HepG2 (cell line): Measurements from ENCODE around the gene LRRC8E. TPM values are rescaled to one million over a fixed set of nuclear protein-coding genes. Genes with fewer than 3 reads are reported as not detected.

Source experiments
- CEBPB ChIP-seq: IDR thresholded peaks from 2 replicates; pipeline ENCODE4 v1.6.1; 2011; ENCODE audit warnings: low read depth, low read length, improper control_type of control experiment, borderline replicate concordance
- CTCF ChIP-seq: sonication (generic); formaldehyde crosslinking; IDR thresholded peaks from 2 replicates; pipeline ENCODE4 v1.5.0; 2020; ENCODE audit warnings: mild to moderate bottlenecking, missing genetic modification reagents, moderate library complexity
- HNF4A ChIP-seq: sonication (generic); formaldehyde crosslinking; IDR thresholded peaks from 2 replicates; pipeline ENCODE4 v1.4.0; 2020; ENCODE audit warnings: missing genetic modification reagents
- RFX3 ChIP-seq: IDR thresholded peaks from 2 replicates; pipeline ENCODE4 v1.6.1; 2016; ENCODE audit warnings: missing biosample characterization, missing genetic modification reagents
- SP2 ChIP-seq: sonication (generic); formaldehyde crosslinking; IDR thresholded peaks from 2 replicates; pipeline ENCODE4 v1.5.1; 2020; ENCODE audit warnings: mild to moderate bottlenecking, missing genetic modification reagents
- ZNF431 ChIP-seq: sonication (generic); formaldehyde crosslinking; IDR thresholded peaks from 2 replicates; pipeline ENCODE4 v1.9.0; 2022; ENCODE audit warnings: missing genetic modification reagents, low read depth, mild to moderate bottlenecking, borderline replicate concordance
- ZNF503 ChIP-seq: sonication (generic); formaldehyde crosslinking; IDR thresholded peaks from 2 replicates; pipeline ENCODE4 v1.4.0; 2020; ENCODE audit warnings: missing genetic modification reagents
- ZNF687 ChIP-seq: sonication (generic); formaldehyde crosslinking; IDR thresholded peaks from 2 replicates; pipeline ENCODE4 v1.5.1; 2020; ENCODE audit warnings: mild to moderate bottlenecking, missing genetic modification reagents, moderate library complexity
- polyA plus RNA-seq, 8 experiments: library from polyadenylated mRNA; depleted of rRNA in 3 of 8; stranded (reverse) in 7 of 8; unstranded in 1 of 8; fragments of >200 nt; fragmentation: Illumina TruSeq in 4 of 8; extraction: Trizol in 4 of 8; gene quantifications; 2 replicates each; pipeline versions ENCODE4 v1.2.1 to v1.2.3, GENCODE V29; 2011 to 2016; ENCODE audit warnings: low read depth in 4 of 8, missing spikeins in 1 of 8, mixed read lengths in 1 of 8; ENCODE audit not compliant: insufficient read depth in 1 of 8
- total RNA-seq, 5 experiments: library from RNA; depleted of rRNA; stranded (reverse); fragments of >200 nt; fragmentation: Illumina TruSeq; extraction: Trizol; gene quantifications; 2 replicates each; pipeline ENCODE4 v1.2.3, GENCODE V29; 2016; ENCODE audit warnings: low read depth in 1 of 5

The LRRC8E gene
- total and polyA plus RNA-seq, 2 of the 13 experiments (the other 11 are each of a cell fraction or from before 2014, with no cell fraction given), result 8.0 to 10.3 TPM

- no peak for TF ChIP-seq ZNF503 (CRISPR knock-in tag)
- no peak for TF ChIP-seq CEBPB
- TF ChIP-seq ZNF687 (CRISPR knock-in tag), result peak; percentile 64
- TF ChIP-seq RFX3 (CRISPR knock-in tag), result peak; percentile 79
- TF ChIP-seq CTCF, result peak; percentile 62
- TF ChIP-seq HNF4A, result no peak
- TF ChIP-seq SP2 (CRISPR knock-in tag), result peak; percentile 84
- TF ChIP-seq ZNF431 (CRISPR knock-in tag), result 0 out of 2 replicates have a peak, but pooled peaks have one; percentile 47
These were observed 14.0 kb upstream of the LRRC8E start, which contains the start of gene PRR36 (continued) for GRCh38 chr19:7874076-7874896.
